GM19025 (cell line): ENCODE measurements around the gene C5orf52.
"Not testable (repeated sequence)": the region's sequence is repeated elsewhere in the genome, so short reads cannot be mapped to it uniquely, and the experiment has no call there.

ENCODE experiments used
- ATAC-seq: cut with Tn5 transposase; IDR thresholded peaks from one replicate; pipeline ENCODE4 v1.9.1; 2021; ENCODE audit warnings: mild to moderate bottlenecking, low read depth, moderate library complexity; ENCODE audit not compliant: unreplicated experiment

The C5orf52 gene

DNA sequence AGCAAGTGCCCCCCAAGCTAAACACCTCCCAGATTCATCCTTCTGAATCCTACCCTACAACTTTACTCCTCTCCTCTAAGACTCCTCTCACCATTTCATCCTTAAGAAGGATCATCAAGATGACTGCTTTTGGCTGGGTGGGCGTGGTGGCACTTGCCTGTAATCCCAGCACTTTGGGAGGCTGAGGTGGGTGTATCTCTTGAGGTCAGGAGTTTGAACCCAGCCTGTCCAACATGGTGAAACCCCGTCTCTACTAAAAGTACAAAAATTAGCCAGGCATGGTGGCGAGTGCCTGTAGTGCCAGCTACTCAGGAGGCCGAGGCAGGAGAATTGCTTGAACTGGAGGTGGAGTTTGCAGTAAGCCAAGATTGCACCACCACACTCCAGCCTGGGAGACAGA, 3.0 kb downstream of the C5orf52 start:
- not testable (repeated sequence) for ATAC-seq

DNA sequence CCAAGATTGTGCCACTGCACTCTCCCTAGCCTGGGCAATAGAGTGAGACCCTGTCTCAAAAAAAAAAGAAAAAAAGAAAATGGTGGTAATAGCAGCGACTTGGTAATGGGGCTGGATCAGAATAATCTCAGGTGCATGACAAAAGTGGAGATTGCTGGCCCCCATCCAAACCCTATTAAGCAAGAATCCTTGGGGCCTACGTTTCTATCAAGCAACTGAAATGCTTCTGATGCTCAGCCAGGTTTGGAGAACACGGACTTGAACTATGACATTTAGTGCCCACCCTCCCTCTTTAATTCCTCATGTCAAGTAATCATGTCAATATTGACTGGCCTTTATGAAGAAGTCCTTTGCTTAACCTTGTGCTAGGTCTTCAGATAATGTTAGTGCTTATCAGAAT, 6.6 kb downstream of the C5orf52 start:
- no peak for ATAC-seq

DNA sequence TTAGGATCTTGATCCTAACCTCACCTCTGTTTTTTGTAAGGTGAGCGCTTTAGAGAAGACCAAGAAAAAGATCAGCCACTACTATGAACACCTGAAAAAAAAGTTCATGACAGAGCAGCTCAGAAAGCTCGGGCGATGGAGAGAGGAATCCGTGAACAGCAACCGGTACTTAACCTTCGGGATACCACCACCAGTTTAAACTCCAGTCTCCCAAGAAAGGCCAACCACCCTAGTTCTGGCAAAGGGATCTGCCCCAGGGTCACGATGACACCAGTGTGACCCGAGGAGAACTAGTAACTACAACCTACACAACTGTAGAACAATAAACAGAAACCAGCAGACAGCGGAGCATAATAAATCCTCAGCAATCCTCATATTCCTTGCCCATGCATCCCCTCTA, 8.5 kb downstream of the C5orf52 start:
- ATAC-seq = no peak

DNA sequence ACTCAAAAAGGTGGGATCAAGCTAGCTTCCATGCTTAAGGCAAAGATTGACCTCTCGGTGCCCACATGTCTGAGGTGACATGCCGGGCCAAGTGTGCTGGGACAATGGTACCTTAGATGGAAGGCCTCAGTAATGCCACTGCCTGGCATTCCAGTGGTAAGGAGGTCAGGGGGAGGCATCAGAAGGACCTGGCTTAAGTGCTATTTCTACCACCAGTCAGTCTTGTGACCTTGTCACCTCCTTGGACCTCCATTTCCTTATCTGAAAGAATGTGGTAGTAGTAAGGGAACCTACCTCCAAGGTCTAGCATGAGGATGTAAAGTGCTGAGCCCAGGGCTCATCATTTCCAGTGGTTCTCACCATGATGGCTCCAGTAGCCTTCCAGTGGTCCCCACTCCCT, 8.9 kb downstream of the C5orf52 start:
- no peak for ATAC-seq

DNA sequence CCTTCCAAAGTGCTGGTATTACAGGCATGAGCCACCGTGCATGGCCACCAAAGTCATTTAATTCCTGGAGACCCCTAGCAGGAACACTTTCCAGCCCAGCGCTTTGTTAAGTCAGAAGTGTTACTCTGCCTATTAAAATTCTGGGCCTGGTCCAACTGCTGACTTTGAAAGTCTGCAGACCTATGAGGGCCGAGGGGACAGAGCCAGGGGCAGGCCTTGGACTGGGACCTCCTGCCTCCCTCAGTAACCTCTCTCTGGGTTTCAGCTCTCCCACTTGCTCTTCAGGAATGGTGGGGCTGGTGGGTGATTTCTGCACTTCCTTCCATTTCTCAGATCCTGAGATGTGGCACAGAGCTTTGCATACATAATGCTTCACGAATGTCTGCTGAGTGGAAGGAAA, 9.7 kb downstream of the C5orf52 start:
- ATAC-seq = no peak

DNA sequence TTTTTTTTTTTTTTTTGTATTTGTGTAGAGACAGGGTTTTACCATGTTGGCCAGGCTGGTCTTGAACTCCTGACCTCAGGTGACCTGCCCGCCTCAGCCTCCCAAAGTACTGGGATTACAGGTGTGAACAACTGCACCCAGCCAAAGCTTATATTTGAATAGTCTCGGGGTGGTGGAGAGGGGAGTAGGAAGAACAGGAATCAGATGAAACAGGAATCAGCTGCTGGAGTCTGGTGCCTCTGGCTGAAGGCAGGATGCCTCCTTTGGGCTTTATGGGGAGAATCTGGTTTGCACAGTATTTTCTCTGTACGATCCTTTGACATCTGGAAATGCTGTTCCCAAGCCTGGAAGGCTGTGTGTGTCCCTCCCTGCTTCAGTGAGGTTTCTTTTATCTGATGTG, 10.9 kb downstream of the C5orf52 start:
- ATAC-seq = no peak

DNA sequence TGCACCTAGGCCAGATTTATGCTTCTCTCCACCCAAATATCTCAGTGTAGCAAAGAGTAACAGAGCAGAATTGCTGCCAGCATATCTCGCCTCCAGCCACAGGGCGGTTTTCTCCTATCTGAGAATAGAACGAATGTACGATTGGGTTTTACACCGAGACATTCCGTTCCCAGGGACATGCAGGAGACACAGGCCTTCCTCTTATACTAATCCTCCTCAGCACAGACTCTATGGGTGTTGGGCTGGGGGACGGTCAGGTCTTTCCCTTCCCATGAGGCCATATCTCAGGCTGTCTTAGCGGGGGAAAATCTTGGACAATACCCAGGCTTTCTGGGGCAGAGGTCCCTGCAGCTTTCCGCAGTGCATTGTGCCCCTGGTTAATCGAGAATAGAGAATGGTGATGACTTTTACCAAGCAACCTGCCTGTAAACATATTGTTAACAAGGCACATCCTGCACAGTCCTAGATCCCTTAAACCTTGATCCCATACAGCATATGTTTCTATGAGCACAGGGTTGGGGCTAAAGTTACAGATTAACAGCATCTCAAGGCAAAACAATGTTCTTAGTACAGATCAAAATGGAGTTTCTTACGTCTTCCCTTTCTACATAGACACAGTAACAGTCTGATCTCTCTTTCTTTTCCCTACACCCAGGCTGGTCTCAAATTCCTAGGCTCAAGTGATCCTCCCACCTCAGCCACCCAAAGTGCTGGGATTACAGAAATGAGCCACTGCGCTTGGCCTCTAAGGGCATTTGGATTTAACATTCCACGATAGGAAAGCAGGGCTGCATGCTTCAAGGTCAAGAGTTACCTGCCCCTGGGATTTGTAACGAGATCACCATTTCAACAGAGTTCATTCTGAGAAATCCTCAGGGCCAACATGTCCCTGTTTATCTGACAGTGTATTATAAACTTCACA, 15.2 kb downstream of the C5orf52 start:
- not testable (repeated sequence) for ATAC-seq

DNA sequence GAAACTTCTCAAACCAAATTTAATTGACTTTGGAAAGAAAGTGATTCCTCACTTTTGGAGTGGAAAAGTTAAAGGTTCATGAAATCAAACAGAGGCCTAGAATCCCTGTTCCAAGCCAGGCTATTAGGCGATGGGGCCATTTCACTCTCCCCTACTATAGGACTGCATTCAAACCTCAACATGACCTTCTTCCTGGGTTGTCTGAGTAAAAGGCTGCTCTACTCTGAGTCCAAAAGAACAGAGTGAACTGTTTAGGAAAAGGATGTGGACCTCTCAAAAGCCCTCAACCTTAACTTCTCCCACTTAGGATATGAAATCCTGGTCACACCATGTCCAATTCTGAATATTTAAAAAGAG, 15.8 kb downstream of the C5orf52 start:
- no peak for ATAC-seq

DNA sequence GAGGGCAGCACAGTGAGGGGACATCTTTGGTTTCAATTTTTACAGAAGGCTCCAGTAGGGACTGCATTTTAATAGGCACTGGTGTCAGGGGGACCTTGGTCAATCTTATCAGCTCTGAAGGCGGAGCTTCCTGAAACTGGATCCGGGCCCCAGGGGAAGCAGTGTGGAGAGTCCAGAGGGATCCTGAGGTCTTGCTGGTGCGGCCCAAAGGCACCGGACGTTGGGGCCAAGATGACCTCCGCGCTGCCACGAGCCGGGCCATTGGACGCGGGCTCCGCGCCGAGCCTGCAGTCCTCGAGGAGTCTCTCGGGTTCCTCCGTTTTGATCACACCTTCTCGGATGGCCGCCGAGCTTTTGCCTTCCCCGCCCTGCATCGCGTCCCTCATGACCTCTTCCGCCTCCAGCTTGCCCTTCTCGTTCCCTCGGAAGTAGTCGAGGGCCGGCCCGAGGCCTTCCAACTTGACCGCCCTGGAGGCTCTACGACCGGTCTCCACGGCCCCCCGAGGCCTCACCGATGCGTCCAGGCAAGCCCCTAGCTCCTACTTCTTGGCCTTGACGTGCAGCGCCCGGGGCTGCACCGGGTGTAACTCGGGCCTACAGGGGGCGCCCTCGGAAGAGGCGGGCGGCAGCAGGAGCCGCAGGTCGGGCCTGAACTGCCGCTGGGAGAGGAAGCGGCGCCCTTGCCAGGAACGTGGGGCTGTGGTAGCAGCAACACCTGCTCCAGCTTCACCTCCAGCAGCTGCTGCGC, 18.8 kb downstream of the C5orf52 start:
- no peak for ATAC-seq

DNA sequence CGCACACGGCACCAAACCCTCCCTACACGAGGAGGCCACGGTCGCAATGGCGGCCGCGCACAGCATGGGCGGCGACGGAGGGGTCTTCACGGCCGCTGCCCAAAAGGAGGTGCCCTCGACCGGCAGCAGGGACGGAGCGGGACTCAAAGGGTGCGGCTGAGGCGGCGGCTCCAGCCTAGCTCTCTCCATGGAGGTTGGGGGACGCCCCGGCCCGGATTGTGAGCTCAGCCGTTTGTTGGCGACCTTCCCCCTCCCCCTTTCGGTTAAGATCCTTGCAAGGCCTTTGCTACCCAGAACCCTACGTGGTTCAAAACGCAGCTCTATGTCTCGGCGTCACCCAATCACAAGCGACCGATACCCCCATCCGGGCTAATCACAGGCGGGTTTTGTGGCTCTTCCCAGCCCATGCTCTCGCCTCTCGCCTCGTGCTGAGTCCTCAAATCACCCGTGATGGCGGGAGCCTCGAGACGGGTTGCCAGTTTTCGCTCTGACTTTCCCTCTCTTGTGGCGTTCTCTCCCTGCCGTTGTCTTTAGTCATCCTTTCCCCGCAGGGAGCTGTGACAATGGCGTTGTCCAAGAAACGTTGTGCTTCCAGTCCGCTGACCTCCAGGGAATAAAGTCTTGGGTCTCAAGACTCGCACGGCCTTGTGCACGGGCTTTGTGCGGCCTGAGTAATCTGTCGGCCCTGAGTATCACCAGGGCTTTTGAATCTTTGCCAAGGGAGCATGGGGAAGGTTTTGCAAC, 19.5 kb downstream of the C5orf52 start:
- ATAC-seq = no peak

DNA sequence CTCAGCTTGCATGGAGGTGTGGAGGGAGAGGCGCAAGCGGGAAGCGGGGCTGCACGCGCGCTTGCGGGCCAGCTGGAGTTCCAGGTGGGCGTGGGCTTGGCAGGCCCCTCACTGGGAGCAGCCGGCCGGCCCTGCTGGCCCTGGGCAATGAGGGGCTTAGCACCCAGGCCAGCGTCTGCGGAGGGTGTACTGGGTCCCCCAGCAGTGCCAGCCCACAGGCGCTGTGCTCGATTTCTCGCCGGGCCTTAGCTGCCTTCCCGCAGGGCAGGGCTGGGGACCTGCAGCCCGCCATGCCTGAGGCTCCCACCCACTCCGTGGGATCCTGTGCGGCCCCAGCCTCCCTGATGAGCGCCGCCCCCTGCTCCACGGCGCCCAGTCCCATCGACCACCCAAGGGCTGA, 22.5 kb downstream of the C5orf52 start:
- not testable (repeated sequence) for ATAC-seq

DNA sequence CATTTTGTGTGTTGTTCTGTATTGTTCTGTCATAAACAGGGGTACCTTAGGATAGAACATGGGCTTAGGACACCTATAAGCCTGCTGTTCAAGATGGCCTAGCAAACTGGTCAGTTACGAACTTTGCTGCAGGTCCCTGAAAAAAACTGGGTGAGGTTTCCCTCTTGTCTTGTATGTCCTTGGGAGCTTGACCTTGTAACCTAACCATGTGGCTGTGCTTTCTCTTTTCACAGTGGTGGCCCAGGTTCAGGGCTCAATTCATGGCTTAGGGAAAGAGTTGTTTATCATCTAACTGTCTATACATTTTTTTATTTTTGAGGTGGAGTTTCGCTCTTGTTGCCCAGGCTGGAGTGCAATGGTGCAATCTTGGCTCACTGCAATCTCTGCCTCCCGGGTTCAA, 24.8 kb downstream of the C5orf52 start:
- ATAC-seq = not testable (repeated sequence)

DNA sequence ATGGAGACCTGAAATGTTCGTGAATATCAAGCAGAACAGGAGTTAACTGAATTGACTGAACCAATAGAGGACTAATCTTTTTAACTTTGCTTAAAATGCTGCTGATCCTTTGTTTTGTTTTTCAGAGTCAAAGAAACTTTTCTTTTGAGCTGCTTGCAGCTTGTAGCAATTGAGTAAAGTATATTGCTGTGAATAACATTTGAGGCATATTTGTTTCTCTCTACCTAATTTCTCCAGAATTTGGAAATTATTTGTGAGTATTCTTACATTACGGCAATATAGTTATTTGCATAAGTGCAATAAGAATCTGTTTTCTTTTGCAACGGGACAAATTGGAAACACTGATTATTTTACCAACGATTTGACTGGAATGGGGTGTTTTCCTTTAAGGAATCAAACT, 27.3 kb downstream of the C5orf52 start:
- ATAC-seq = not testable (repeated sequence)

DNA sequence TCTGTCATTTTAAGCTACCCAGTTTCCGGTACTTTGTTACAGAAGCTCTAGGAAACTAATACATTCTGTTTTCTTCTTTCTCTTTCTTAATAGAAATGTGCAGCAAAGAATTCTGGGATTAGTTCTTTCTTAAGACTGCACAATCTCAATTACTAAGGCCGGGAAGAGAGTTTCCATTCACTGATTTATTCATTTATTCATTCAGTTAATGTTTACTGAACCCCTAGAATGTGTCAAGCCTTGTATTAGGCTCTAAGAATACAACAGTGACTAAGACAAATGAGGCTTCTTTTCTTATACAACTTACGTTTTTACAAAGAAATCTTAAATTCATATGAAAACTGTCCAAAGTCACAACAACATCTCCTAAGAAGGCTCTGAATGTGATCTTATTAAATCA, 32.4 kb downstream of the C5orf52 start:
- no peak for ATAC-seq

DNA sequence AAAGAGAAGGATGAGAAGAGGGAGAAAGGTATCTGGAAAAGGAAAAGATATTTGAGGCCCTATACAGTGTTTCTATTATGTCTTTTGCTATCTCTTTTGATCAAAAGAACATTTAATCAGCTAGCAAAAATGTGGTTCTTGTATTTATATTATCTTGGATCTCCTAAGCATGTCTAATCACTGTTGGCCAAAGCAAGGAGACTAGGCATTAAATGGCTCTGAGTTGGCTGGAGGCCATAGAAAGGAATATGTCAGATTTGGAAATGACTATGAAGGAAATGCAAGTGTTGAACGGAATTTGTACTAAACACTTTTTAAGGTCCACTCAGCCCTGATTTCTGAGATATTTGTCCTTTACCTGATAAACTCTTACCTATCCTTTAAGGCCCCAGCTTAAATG, 37.5 kb downstream of the C5orf52 start:
- no peak for ATAC-seq

DNA sequence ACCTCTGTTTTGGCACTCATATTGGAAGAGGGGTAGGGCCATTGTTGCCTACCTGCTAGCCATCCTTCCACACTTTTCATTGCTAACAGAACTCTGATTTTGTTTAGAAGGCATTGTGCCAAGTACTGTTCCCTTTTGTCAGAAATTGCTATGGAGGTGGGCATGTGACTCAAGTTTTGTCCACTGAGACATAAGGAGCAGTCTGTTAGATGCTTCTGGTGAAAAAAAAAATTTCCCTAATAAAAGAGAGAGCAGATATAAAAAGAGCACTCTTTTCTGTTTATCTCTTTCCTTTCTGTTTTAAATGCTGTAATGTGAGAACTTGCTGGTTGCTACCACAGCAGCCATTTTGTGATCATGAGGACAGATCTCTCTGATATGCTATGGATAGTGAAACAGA, 38.0 kb downstream of the C5orf52 start:
- ATAC-seq = no peak

DNA sequence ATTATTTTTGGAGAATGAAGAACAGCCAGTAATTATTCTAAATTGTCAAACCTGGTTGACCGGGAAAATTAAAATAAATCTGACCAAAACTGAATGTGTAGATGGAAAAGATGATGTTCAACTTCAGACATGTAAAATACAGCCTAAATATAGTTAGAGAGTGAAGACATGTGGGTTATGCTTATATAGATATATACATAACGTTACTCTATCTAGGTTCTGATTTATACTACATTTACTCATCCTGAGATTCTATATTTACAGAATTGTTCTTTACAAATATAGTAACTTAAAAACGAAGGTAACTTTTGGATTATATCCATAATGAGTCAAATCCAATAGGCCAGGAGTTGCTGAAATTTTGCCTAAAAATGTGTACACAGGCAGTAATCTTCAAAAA, 39.1 kb downstream of the C5orf52 start:
- no peak for ATAC-seq

DNA sequence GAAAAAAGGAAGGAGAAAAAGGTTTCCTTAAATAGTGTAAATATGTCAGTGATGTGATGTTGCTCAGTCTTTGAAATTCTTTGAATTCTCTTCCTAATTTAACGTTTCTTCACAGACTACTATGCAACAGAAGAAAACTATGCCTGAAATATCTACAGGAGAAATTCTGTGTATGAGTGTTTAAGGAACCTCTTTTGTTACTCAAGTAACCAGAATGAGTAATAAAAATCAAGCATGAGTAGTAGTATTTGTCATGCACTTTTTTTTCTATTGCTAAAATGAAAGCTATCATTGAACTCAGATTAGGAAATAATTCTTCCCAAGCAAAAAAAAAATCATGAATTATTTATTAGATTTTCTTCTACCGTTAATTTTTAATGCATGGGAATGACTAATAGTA, 39.5 kb downstream of the C5orf52 start:
- no peak for ATAC-seq

DNA sequence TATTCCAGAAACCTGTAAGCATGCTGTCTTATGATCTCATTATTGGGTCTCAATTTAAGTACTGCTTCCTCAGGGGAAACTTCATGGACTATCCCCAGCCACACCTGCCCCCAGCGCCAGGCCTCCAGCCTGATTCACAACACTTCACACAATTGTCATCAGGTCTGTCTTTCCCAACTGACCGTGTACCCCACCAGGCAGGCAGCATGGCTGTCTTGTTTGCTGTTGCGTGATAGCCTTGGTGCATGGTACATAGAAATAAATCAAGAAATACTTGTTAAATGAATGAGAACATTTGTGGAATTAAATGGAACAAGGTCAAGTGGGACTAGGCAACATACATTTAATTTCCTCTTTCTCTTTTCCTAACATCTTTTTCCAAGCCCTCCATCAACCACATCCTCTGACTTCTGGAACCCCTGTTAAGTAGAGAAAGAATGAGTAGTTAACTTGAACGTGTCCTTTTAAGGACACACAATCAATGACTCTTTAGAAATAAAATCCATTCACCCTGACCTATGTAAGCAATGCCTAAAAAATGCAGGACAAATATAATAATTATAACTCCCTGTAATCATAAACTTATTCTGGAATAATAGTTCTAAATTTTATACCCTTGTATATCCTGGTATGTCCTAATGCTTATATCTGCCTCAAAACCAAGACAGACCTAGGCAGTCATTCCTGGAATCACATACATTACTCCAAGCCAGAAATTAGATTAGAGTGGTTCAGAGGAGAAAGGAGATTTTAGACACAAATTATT, 42.7 kb downstream of the C5orf52 start:
- no peak for ATAC-seq

DNA sequence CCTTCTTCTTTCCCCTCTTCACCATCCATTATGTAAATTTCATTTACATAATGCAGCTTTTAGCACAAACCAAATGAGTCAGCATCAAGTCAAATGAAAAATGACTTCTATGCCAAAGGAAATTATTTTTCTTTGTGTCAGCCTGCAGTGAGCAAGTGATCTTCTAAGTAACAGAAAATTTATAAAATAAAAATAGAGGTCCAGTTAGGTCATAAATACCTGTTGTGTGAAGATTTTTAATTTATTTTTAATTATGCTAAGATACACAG, 43.2 kb downstream of the C5orf52 start:
- ATAC-seq = no peak

DNA sequence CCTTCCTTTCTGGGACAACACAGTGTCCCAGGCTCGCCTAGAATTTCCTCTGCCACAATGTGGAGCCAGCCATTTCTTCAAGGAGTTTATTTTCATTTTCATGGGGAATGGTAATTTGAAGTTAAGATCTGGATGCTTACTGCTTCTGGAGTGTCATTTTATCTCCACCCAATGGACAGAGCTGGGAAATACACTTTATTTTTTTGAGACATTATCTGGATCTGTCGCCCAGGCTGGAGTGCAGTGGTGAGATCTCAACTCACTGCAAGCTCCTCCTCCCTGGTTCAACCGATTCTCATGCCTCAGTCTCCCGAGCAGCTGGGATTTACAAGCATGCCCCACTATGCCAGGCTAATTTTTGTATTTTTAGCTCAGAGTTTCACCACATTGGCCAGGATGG, 47.2 kb downstream of the C5orf52 start:
- ATAC-seq = no peak
